ENCODE measurements around the gene IFT52.
"Not testable (repeated sequence)": the region's sequence is repeated elsewhere in the genome, so short reads cannot be mapped to it uniquely, and the experiment has no call there.

The IFT52 gene

GRCh38 chr20:43653966-43654365, 63.2 kb downstream of the IFT52 start:
- DNase-seq, result no peak

DNA sequence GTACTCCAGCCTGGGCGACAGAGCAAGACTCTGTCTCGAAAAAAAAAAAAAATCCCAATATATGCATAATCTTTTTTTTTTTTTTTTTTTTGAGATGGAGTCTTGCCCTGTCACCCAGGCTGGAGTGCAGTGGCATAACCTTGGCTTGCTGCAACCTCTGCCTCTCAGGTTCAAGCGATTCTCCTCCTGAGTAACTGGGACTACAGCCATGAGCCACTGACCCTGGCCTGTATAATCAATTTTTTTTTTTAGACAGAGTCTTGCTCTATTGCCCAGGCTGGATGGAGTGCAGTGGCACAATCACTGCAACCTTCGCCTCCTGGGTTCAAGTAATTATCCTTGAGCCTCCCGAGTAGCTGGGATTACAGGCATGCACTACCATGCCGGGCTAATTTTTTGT, 64.4 kb downstream of the IFT52 start:
- not testable (repeated sequence) for DNase-seq

GRCh38 chr20:43655937-43656336, 65.2 kb downstream of the IFT52 start:
- no peak for DNase-seq

DNA sequence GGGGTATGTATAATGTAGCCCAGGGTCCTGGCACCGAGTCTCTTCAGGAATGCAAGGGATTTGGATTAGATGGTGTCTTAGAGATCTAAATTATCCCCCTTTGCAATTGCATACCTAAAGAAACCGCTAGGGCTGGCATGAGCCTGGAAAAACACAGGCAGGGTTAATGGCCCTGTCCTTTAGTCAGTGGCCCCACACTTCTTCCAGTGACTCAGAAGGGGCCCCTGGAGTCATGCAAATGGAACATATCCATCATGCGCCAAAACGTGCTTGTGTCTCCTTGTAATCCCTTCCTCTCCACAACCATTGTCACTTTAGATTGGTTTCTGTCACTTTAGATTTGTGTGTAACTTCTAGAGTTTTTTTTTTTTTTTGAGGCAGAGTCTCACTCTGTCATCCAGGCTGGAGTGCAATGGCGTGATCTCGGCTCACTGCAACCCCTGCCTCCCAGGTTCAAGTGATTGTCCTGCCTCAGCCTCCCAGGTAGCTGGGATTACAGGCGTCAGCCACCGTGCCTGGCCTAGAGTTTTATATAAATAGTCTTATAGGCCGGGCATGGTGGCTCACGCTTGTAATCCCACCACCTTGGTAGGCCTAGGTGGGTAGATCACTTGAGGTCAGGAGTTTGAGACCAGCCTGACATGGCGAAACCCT, 67.5 kb downstream of the IFT52 start:
- no peak for DNase-seq

DNA sequence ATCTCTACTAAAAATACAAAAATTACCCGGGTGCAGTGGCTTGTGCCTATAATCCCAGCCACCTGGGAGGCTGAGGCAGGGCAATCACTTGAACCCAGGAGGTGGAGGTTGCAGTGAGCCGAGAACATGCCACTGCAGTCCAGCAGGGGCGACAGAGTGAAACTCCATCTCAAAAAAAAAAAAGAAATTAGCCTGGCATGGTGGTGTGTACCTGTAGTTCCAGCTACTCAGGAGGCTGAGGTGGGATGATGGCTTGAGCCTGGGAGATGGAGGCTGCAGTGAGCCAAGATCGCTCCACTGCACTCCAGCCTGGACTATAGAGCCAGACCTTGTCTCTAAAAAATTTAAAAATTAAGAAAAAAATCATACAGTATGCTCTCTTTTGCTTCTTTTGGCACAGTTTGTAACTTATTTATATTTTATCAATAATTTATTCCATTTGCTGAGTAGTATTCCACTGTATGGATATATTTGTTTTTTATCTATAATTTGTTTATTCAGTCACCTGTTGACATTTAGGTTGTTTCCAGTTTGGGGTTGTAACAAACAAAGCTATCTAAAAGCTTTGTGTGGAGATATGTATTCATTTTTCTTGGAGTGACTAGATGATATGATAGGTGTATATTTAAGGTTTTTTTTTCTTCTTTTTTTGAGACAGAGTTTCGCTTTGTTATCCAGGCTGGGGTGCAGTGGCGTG, 68.1 kb downstream of the IFT52 start:
- no peak for DNase-seq

GRCh38 chr20:43662943-43663655, 72.4 kb downstream of the IFT52 start:
- no peak for DNase-seq

DNA sequence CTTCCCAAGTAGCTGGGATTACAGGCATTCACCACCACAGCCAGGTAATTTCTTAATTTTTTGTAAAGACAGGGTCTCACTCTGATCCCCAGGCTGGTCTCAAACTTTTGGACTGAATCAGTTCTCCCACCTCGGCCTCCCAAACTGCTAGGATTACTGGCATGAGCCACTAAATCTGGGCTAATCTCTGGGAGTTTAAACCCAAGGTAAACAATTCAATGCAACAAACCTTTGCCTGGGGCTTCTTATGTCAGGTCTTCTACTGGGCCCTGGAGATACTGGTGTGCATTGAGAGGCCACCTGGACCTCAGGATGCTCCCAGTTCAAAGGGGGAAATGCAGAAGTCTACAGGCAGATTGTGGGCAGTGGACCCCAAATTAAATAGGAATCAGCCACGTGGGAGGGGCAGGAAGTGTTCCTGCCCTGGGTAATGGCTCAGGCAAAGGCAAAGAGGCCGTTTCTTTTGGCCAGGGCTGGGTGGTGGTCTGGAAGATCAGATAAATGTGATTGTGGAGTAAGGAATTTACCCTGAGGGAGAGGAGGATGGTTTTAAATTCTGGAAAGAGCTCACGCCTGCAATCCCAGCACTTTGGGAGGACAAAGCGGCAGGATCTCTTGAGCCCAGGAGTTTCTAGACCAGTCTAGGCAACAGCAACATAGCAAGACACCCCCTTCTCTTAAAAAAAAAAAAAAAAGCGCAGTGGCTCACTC, 74.9 kb downstream of the IFT52 start:
- DNase-seq, result no peak

- peak; percentile 54 for DNase-seq
Observed at GRCh38 chr20:43666376-43667328, 75.9 kb downstream of the IFT52 start, which contains the start of gene MYBL2. Gene MYBL2 (plus strand): TSS chr20:43667114. CDS start chr20:43667284, 170 bp downstream.

- DNase-seq, result no peak
Observed at GRCh38 chr20:43667341-43668132, 76.8 kb downstream of the IFT52 start.

DNA sequence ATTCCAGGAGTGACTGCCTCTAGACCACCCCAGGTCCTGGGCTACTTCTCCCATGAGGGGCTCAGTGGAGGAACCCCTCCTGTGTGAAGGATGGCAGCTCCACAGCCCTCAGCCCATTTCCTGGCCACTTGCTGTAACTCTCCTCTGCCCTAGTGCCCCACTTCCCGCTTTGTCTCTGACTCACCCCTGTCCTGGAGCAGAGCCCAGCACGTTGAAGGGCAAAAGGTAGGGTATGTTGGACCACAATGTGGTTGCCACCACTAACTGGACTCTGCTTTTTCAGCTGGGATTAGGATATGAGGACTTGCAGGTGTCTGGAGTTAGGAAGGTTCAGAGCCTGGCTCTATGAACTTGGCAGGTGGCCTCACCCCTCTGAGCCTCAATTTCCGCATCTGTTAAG, 78.6 kb downstream of the IFT52 start:
- DNase-seq, result no peak

- DNase-seq, result no peak
Observed at GRCh38 chr20:43670423-43670822, 79.7 kb downstream of the IFT52 start.

DNA sequence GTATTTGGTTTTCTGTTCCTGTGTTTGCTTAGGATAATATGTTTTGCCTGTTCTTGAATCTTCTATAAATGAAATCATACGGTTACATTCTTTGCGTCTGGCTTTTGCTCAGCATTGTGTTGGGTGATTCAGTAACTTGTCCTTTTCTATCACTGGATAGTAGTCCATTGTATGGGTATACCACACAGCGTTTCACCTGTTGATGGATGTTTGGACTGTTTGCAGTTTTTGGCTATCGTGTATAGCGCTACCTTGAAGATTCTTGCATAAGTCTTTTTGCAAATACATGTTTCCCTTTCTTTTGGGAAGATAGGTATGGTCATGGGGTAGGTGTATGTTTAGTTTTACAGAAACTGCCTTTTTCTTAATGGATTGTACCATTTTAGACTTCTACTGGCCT, 85.6 kb downstream of the IFT52 start:
- DNase-seq, result no peak

DNA sequence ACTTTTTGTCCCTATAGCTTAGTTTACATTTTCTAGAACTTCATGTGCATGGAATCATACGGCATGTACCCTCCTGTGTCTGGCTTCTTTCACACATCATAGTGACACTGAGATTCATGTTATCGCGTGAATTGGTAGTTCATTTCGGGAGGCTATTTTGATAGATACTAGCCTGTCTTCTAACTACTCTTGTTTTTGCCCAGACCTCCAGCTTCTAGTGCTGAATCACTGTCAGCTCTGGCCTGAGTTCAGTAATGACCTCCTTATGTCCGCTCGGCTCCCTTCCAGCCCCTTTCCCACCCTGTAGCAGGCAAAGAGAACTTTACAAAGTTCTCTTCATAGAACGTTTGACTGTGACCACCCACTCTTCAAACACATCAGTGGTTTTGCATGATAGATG, 90.2 kb downstream of the IFT52 start:
- no peak for DNase-seq

DNA sequence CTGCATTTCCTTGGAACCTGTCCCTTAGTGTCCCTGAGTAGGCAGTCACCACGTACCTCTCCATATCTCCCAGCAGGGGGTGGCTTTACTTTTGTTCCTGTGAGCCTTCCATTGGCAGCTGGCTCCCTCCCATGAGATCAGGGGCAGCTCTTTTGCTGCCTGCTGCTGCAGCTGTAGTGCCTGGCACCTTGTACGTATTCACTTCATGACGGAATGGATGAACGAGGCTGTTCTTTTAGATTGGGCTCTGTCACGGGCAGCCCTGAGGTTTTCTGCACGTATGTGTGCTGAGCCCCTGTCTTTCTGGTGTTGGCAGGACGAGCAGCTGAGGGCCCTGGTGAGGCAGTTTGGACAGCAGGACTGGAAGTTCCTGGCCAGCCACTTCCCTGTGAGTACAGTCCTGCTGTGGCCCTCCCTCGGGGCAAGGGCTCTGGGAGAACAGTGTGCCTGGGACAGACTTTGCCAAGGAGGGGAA, 90.8 kb downstream of the IFT52 start:
- peak; percentile 2 for DNase-seq

- no peak for DNase-seq
Observed at GRCh38 chr20:43681991-43682410, 91.3 kb downstream of the IFT52 start.

DNA sequence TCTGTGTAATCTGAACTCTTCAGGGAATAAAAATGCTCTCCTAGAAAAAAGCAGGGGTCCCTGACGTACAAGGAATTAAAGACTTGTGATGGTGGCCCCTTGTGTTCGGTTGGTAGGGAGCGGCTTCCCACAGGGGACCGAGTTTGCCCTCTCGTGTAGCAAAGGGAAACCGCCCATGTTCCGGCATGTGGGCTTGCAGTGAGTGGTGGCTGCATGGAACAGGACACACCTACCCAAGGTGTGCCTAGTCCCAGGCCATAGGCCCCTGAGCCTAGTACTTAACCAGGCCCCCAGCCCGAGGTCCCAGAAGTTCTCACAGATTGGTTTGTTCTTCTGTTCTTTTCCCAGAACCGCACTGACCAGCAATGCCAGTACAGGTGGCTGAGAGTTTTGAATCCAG, 91.7 kb downstream of the IFT52 start:
- DNase-seq, result no peak

DNA sequence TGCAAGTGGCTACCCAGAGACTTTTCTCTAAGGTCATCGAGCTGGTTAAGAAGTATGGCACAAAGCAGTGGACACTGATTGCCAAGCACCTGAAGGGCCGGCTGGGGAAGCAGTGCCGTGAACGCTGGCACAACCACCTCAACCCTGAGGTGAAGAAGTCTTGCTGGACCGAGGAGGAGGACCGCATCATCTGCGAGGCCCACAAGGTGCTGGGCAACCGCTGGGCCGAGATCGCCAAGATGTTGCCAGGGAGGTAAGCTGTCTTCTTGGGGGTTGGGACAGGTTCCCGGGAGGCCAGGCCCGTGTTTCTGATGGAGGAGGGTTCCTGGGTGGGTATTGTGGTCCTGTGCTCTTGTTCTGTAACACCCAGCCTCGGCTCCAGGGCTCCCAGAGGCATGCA, 96.1 kb downstream of the IFT52 start:
- no peak for DNase-seq

- no peak for DNase-seq
Observed at GRCh38 chr20:43689165-43689564, 98.4 kb downstream of the IFT52 start.

DNA sequence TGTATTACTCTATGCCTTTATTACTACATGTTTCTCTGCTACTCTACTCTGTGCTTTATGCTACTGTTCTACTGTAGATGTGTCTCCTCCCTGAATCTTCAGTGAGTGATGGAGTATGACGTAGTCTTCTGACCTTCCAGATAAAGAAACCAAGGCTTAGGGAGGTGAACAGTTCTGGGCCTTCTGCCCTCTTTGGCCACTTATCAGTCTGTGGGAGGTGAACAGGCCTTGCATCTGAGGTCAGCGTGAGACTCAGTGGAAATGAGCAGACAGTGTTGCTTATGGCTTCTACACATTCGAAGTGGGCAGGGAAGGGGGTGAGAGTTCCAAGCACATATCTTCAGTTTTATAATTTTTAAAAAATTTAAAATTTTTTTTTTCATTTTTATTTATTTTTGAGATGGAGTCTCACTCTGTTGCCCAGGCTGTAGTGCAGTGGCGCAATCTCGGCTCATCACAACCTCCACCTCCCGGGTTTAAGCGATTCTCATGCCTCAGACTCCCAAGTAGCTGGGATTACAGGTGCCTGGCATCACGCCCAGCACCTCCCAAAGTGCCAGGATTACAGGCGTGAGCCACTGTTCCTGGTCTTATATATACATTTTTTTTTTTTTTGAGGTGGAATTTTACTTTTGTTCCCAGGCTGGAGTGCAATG, 100.3 kb downstream of the IFT52 start:
- no peak for DNase-seq

GRCh38 chr20:43691928-43692524, 101.3 kb downstream of the IFT52 start:
- DNase-seq, result peak; percentile 2

Measured in NCI-H774 (cell line).